K562 (cell line): ENCODE measurements around the gene NRARP. TPM values are rescaled to one million over a fixed set of nuclear protein-coding genes. Genes with fewer than 3 reads are reported as not detected.
A peak's percentile ranks its signal among the peaks of the same experiment; 100 is the strongest.

Experiments
- MAZ ChIP-seq, 2 experiments: fragments of 450-650 bp in 1 of 2; sonication (generic) in 1 of 2; formaldehyde crosslinking; IDR thresholded peaks in 1 of 2; conservative IDR thresholded peaks in 1 of 2; 2 replicates each; pipeline versions ENCODE4 v1.4.0 to v1.5.0; 2020; ENCODE audit warnings: mild to moderate bottlenecking in 1 of 2, missing genetic modification reagents in 1 of 2
- NR3C1 ChIP-seq: sonication (generic); formaldehyde crosslinking; IDR thresholded peaks from 2 replicates; pipeline ENCODE4 v1.8.1; 2022; ENCODE audit warnings: missing genetic modification reagents
- NRF1 ChIP-seq, 2 experiments: fragments of 450-650 bp; IDR thresholded peaks in 1 of 2; conservative IDR thresholded peaks in 1 of 2; 2 replicates each; pipeline ENCODE4 v1.6.1; 2014; ENCODE audit warnings: mild to moderate bottlenecking in 2 of 2
- SUPT5H ChIP-seq: fragments of 450-650 bp; IDR thresholded peaks from 2 replicates; pipeline ENCODE4 v1.6.1; 2016
- TAF1 ChIP-seq: IDR thresholded peaks from 2 replicates; pipeline ENCODE4 v1.6.1; 2011; ENCODE audit warnings: mild to moderate bottlenecking, low read length, moderate library complexity; ENCODE audit not compliant: insufficient read depth, control insufficient read depth, severe bottlenecking; ENCODE audit errors: extremely low read depth
- TBL1XR1 ChIP-seq, 2 experiments: IDR thresholded peaks; 2 replicates each; pipeline ENCODE4 v1.6.1; 2012; ENCODE audit warnings: improper control_type of control experiment in 2 of 2, low read length in 2 of 2, mild to moderate bottlenecking in 1 of 2
- ZBTB8A ChIP-seq: fragments of 450-650 bp; IDR thresholded peaks from 2 replicates; pipeline ENCODE4 v1.6.1; 2018; ENCODE audit warnings: mild to moderate bottlenecking, moderate library complexity; ENCODE audit not compliant: partially characterized antibody
- ZNF232 ChIP-seq: sonication (generic); formaldehyde crosslinking; IDR thresholded peaks from 2 replicates; pipeline ENCODE4 v1.8.0; 2022; ENCODE audit warnings: mild to moderate bottlenecking, missing genetic modification reagents
- ZNF764 ChIP-seq: fragments of 250-450 bp; sonication (Bioruptor Pico); IDR thresholded peaks from 2 replicates; pipeline ENCODE4 v1.4.0; 2020; ENCODE audit warnings: low read depth, mild to moderate bottlenecking, moderate library complexity
- polyA plus RNA-seq, 8 experiments: library from polyadenylated mRNA; depleted of rRNA in 4 of 8; stranded (reverse) in 5 of 8; unstranded in 3 of 8; fragments of >200 nt; fragmentation: Nextera tagmentation in 2 of 8; fragmentation: Illumina TruSeq in 1 of 8; extraction: Ambion mirVana in 2 of 8; extraction: Trizol in 1 of 8; gene quantifications; 2 replicates each; pipeline versions ENCODE4 v1.2.1 to v1.2.3, GENCODE V29; 2011 to 2014; ENCODE audit warnings: inconsistent platforms in 1 of 8, missing spikeins in 1 of 8
- total RNA-seq, 7 experiments: library from RNA; depleted of rRNA in 6 of 7; stranded (reverse); fragments of >200 nt in 6 of 7; fragmentation: Illumina TruSeq in 2 of 7; extraction: Trizol in 2 of 7; gene quantifications; 2 replicates each; pipeline versions ENCODE4 v1.2.1 to v1.2.3, GENCODE V29; 2011 to 2021; ENCODE audit warnings: low replicate concordance in 1 of 7
- TF ChIP-seq, protein P1 (sequence below): sonication (generic); formaldehyde crosslinking; IDR thresholded peaks from 2 replicates; pipeline ENCODE4 v1.5.0; 2020; ENCODE audit warnings: missing genetic modification reagents
- TF ChIP-seq, protein P2 (sequence below): fragments of 250-450 bp; sonication (Bioruptor Pico); IDR thresholded peaks from 2 replicates; pipeline ENCODE4 v1.8.0; 2022; ENCODE audit warnings: moderate library complexity, mild to moderate bottlenecking, inconsistent platforms
- TF ChIP-seq, protein P3 (sequence below): sonication (generic); formaldehyde crosslinking; IDR thresholded peaks from 2 replicates; pipeline ENCODE4 v1.9.0; 2022; ENCODE audit warnings: mild to moderate bottlenecking, missing genetic modification reagents
- TF ChIP-seq, protein P4 (sequence below), 2 experiments: fragments of 450-650 bp in 1 of 2; sonication (generic) in 1 of 2; formaldehyde crosslinking; conservative IDR thresholded peaks; 2 replicates each; pipeline versions ENCODE4 v1.4.0 to v1.8.1; 2020 to 2022; ENCODE audit warnings: mild to moderate bottlenecking in 1 of 2, missing genetic modification reagents in 1 of 2
- TF ChIP-seq, protein P5 (sequence below): sonication (generic); formaldehyde crosslinking; IDR thresholded peaks from 2 replicates; pipeline ENCODE4 v1.8.0; 2022; ENCODE audit warnings: mild to moderate bottlenecking, missing genetic modification reagents
- TF ChIP-seq, protein P6 (sequence below): fragments of 450-650 bp; IDR thresholded peaks from 2 replicates; pipeline ENCODE4 v1.6.1; 2016; ENCODE audit warnings: antibody characterized with exemption
- TF ChIP-seq, protein P7 (sequence below): IDR thresholded peaks from 3 replicates; pipeline ENCODE4 v1.6.1; 2011; ENCODE audit warnings: borderline replicate concordance, mild to moderate bottlenecking; ENCODE audit not compliant: insufficient read length, insufficient read depth
- TF ChIP-seq, protein P8 (sequence below): fragments of 250-450 bp; sonication (Bioruptor Pico); IDR thresholded peaks from 2 replicates; pipeline ENCODE4 v1.4.0; 2020

Gene NRARP
- total and polyA plus RNA-seq, 9 of the 15 experiments (the other 6 are each of a cell fraction or from before 2014, with no cell fraction given): 2.0 to 24.5 (median 7.2) TPM; not detected in 2

DNA sequence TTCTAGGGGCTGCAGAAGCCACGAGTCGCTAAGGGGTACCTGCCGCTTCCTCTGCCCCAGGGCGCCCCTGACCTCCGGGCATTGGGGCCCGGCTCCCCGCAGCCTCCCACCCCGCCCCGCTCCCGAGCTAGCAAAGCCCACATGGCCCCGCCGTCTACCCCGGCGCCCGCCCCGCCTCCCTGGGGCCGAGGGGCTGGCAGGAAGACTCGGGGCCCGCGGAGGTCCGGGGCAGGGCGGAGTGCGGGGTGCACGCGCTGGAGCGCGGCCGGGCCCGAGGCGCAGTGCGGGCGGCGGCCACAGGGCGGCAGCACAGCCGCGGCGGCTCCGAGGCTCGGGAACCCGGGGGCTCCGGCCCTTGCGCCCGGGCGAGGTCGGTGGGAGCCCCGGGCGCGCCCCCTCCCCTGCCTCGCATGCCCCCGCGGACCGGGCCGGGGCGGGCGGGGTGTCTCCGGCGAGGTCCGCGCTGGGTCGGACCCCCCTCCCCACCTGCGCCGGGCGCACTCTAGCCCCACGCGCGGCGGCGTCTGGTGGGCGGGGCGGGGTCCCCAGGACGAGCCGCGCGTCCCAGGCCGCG is 6.7 kb downstream of the NRARP start (continued):
- TF ChIP-seq, protein P1, sequence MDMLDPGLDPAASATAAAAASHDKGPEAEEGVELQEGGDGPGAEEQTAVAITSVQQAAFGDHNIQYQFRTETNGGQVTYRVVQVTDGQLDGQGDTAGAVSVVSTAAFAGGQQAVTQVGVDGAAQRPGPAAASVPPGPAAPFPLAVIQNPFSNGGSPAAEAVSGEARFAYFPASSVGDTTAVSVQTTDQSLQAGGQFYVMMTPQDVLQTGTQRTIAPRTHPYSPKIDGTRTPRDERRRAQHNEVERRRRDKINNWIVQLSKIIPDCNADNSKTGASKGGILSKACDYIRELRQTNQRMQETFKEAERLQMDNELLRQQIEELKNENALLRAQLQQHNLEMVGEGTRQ (CRISPR knock-in tag): no peak
- TF ChIP-seq TBL1XR1 (IDR thresholded peaks at IDR 0.05; ENCODE audit: low read length in 2 of 2) (no peak), NRF1 (conservative IDR thresholded peaks at IDR 0.05 in 1 of 2, IDR thresholded peaks at IDR 0.05 in 1 of 2) (no peak), TAF1 (peak; percentile 29), ZNF232 (no peak), NR3C1 (CRISPR knock-in tag) (no peak), ZBTB8A (no peak), SUPT5H (no peak), MAZ (CRISPR knock-in tag; conservative IDR thresholded peaks at IDR 0.05 in 1 of 2, IDR thresholded peaks at IDR 0.05 in 1 of 2) (peak in 1 of 2 experiments; percentile 75; a peak in 2 of 4 replicates), ZNF764 (CRISPR knock-in tag) (no peak)
- TF ChIP-seq, protein P2, sequence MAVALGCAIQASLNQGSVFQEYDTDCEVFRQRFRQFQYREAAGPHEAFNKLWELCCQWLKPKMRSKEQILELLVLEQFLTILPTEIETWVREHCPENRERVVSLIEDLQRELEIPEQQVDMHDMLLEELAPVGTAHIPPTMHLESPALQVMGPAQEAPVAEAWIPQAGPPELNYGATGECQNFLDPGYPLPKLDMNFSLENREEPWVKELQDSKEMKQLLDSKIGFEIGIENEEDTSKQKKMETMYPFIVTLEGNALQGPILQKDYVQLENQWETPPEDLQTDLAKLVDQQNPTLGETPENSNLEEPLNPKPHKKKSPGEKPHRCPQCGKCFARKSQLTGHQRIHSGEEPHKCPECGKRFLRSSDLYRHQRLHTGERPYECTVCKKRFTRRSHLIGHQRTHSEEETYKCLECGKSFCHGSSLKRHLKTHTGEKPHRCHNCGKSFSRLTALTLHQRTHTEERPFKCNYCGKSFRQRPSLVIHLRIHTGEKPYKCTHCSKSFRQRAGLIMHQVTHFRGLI (CRISPR knock-in tag): no peak
- TF ChIP-seq, protein P3, sequence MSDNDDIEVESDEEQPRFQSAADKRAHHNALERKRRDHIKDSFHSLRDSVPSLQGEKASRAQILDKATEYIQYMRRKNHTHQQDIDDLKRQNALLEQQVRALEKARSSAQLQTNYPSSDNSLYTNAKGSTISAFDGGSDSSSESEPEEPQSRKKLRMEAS: peak; percentile 4; the same call in 1 of the 2 replicates
- TF ChIP-seq, protein P4, sequence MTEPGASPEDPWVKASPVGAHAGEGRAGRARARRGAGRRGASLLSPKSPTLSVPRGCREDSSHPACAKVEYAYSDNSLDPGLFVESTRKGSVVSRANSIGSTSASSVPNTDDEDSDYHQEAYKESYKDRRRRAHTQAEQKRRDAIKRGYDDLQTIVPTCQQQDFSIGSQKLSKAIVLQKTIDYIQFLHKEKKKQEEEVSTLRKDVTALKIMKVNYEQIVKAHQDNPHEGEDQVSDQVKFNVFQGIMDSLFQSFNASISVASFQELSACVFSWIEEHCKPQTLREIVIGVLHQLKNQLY (CRISPR knock-in tag; conservative IDR thresholded peaks at IDR 0.05): no peak
- TF ChIP-seq, protein P5, sequence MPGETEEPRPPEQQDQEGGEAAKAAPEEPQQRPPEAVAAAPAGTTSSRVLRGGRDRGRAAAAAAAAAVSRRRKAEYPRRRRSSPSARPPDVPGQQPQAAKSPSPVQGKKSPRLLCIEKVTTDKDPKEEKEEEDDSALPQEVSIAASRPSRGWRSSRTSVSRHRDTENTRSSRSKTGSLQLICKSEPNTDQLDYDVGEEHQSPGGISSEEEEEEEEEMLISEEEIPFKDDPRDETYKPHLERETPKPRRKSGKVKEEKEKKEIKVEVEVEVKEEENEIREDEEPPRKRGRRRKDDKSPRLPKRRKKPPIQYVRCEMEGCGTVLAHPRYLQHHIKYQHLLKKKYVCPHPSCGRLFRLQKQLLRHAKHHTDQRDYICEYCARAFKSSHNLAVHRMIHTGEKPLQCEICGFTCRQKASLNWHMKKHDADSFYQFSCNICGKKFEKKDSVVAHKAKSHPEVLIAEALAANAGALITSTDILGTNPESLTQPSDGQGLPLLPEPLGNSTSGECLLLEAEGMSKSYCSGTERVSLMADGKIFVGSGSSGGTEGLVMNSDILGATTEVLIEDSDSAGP: no peak
- TF ChIP-seq, protein P6, sequence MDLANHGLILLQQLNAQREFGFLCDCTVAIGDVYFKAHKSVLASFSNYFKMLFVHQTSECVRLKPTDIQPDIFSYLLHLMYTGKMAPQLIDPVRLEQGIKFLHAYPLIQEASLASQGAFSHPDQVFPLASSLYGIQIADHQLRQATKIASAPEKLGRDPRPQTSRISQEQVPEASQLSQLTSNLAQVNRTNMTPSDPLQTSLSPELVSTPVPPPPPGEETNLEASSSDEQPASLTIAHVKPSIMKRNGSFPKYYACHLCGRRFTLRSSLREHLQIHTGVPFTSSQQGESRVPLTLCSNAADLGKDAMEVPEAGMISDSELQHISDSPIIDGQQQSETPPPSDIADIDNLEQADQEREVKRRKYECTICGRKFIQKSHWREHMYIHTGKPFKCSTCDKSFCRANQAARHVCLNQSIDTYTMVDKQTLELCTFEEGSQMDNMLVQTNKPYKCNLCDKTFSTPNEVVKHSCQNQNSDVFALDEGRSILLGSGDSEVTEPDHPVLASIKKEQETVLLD: no peak
- TF ChIP-seq, protein P7, sequence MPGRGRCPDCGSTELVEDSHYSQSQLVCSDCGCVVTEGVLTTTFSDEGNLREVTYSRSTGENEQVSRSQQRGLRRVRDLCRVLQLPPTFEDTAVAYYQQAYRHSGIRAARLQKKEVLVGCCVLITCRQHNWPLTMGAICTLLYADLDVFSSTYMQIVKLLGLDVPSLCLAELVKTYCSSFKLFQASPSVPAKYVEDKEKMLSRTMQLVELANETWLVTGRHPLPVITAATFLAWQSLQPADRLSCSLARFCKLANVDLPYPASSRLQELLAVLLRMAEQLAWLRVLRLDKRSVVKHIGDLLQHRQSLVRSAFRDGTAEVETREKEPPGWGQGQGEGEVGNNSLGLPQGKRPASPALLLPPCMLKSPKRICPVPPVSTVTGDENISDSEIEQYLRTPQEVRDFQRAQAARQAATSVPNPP: no peak
- TF ChIP-seq, protein P8, sequence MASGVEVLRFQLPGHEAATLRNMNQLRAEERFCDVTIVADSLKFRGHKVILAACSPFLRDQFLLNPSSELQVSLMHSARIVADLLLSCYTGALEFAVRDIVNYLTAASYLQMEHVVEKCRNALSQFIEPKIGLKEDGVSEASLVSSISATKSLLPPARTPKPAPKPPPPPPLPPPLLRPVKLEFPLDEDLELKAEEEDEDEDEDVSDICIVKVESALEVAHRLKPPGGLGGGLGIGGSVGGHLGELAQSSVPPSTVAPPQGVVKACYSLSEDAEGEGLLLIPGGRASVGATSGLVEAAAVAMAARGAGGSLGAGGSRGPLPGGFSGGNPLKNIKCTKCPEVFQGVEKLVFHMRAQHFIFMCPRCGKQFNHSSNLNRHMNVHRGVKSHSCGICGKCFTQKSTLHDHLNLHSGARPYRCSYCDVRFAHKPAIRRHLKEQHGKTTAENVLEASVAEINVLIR: no peak
